NCI-H82 (cell line): ENCODE results near the gene TRDN.
"Not testable (repeated sequence)": the region's sequence is repeated elsewhere in the genome, so short reads cannot be mapped to it uniquely, and the experiment has no call there.

Source experiments
- DNase-seq: peaks from one replicate; lab custom pipeline; 2025; lab: John Stamatoyannopoulos, UW

Gene TRDN

DNA sequence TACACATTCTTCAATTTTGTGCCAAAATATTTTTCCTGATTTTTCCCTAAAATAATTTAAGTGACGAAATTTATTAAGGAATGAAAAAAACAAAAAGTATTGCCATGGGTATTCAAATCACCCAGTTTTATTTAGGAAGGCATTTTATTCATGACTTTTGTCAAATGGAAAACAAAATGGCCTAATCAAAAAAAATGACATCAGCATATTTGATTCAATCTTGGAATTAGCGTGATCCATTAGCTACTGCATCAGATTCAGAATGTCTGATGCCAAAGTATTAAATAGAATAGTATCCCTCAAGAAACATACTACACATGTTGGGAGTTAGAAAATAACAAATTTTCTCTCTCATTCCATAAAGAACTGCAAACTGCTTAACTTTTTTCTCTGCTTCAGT, 129.2 kb downstream of the TRDN start:
- DNase-seq = no peak

DNA sequence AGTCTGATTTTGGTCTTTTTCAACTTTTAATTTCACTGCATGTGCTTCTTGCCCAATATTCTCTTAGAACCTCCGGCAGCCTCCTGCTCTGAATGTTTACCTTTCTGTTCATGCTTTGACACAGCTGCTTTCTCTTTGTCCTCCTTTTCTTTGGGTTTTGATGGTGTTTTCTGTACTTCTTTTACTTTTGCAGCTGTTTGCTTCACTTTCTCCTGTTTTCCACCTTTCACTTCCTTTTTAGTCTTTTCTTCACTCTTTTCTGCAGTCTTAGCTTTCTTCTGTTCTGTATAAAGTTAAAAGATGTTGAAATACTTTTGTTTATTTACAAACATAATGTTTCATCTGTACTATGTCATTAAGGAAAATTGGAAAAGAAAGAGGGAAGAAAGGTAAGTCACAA, 133.1 kb downstream of the TRDN start:
- no peak for DNase-seq

DNA sequence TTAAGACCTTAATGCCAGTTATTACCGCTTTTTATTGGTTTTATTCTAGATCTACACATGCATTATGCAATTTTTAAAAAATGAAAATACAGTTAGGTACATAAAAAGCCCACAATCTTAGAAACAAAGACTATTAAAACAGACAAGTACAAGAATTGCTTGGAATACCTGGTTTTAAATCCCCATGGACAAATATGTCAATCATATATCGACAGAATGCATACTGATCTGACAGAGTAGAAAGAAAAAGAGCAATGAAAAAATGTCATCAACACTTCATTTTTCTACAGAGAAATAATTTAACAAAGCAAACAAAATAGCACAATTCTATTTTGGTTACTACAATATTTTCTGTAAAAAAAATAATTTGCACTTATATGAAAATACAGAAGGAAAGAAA, 139.7 kb downstream of the TRDN start:
- DNase-seq = no peak

DNA sequence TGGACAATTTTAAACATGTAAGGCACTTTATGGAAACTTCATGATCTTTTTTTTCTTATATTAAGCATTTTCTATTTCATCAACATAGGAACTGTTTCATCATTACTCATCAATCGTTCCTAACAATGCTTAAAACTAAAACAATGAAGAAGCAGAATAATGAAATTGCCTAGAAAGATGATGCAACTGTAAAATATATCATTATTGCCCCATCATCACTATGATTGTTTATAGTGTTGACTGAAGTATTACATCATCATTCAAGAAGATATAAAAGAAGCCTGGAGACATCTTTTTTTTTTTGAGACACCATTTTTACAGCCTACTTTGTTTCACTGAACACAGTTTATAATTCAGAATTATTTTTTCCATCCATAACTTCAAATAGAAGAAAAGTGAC, 147.2 kb downstream of the TRDN start:
- no peak for DNase-seq

DNA sequence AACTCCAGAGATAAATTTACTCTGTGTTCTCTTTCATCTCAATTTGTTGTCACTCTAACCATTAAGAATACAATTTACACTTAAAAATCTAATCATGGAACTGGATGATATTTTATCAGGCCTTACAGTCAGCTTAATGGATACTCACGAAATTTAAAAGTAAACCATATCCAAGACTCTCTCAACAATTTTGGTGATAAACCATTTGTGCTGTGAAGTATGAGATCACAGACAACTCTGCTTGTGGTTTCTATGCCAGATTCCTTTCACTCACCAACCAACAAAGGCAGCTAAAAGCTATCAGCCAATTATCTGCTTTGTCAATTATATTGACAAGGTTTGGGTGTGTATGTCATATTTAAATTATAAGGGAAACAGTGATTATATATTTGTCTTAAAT, 155.8 kb downstream of the TRDN start:
- DNase-seq = no peak

DNA sequence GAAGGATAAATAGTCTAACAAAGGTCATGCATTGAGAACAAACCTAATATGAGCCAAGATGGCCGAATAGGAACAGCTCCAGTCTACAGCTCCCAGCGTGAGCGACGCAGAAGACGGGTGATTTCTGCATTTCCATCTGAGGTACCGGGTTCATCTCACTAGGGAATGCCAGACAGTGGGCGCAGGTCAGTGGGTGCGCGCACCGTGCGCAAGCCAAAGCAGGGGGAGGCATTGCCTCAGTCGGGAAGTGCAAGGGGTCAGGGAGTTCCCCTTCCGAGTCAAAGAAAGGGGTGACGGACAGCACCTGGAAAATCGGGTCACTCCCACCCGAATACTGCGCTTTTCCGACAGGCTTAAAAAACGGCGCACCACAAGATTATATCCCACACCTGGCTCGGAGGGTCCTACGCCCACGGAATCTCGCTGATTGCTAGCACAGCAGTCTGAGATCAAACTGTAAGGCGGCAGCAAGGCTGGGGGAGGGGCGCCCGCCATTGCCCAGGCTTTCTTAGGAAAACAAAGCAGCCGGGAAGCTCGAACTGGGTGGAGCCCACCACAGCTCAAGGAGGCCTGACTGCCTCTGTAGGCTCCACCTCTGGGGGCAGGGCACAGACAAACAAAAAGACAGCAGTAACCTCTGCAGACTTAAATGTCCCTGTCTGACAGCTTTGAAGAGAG, 164.6 kb downstream of the TRDN start:
- not testable (repeated sequence) for DNase-seq

DNA sequence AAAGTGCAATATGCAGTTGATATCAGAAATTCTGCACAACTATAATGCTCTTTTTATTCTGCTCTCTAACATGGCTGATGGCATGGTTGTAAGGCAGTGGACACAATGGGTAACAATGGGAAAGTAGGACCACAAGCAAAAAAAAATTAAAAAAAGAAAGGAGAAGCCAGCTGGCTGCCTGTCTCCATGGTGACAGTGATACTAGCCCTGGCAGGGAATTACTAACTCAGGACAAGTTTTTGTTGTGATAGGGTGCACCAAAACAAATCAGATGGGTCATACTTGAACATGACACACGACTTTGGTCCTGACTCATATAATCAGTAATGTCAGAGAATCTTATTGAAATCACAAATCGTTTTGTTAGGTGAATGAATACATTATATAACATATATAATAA, 169.4 kb downstream of the TRDN start:
- DNase-seq = no peak

DNA sequence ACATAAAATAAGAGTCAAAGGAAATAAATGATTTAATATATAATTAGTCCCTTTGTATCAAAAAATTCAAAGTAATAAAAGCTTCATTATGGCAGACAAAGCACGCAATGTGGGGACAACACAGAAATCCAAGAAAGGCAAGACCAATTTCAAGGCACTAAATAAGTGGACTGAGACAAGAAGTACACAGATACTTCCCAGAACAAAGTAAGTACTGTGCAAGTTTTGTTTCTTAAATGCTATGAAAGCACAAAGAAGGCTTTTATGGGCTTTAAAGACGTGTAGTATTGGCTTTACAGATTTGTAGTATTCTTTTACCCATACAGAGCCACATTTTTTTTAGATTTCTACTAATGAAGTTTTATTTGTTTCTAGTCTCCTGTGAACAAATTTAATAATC, 174.6 kb downstream of the TRDN start:
- no peak for DNase-seq

DNA sequence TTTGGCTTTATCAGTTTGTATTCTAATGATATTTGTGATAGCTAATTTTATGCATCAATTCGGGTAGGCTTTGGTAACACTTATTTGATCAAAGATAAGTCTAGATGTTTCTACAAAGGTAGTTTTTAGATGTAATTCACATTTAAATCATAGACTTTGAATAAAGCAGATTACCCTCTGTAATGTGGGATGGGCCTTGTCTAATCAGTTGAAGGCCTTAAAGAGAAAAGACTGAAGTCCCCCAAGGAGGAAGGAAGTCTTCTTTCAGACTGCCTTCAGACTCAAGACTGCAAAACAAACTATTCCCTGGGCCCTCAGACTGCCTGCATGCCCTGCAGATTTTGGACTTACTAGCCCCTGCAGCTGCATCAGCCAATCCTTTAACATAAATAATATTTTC, 178.5 kb downstream of the TRDN start:
- DNase-seq = no peak

DNA sequence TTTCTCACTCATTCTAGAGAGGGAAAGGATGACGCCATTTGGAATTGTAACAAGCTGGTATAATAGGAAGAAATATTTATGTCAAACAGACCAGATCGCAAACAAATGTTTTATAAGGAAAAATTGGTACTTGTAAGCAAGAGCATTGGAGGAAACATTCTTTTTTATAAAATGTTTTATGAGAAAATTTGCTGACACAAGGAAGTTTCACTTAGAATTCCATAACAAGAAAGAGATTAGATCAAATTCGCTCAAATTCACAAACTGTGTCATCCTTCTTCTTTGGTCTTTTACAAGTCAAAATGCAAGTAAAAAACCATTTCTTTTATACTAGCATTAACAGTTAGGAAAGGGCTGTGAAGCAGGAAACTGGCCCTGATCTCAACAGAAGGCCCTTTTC, 179.9 kb downstream of the TRDN start:
- DNase-seq = no peak

DNA sequence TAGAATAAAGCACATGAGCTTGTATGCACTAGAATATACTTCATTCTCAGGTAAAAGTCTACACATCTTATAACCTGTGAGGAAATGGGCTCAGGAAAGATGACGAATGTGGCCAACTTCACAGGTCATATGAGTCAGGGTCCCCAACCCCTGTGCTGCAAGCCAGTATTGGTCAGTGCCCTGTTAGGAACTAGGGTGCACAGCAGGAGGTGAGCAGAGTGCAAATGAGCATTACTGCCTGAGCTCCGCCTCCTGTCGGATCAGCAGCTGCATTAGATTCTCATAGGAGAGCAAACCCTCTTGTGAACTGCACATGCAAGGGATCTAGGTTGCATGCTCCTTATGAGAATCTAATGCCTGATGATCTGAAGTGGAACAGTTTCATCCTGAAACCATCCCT, 182.3 kb downstream of the TRDN start:
- no peak for DNase-seq

DNA sequence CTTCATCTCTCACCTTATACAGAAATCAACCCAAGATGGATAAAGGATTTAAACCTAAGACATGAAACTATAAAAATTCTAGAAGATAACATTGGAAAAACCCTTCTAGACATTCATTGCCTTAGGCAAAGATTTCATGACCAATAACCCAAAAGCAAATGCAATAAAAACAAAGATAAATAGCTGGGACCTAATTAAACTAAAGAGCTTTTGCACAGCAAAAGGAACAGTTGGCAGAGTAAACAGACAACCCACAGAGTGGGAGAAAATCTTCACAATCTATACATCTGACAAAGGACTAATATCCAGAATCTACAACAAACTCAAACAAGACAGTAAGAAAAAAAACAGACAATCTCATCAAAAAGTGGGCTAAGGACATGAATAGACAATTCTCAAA, 183.7 kb downstream of the TRDN start:
- DNase-seq = not testable (repeated sequence)

DNA sequence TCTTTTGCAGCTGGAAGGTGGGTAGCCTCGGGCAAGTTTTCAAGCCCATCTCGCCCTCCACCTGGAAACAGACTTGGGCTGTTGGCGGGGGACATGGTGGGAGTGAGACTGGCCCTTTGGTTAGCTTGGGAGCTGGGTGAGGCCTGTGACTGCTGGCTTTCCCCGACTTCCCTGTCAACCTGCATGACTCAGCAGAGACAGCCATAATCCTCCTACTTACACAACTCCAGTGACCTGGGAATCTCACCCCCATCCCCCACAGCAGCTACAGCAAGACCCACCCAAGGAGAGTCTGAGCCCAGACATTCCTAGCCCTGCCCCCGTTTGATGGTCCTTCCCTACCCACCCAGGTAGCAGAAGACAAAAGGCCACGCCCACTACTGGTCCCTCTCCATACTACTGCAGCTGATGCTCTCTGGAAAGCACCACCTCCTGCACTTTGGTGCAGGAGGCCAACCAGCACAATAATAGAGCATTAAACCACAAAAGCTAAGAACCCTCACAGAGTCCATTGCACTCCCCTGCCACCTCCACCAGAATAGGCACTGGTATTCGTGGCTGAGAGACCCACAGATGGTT, 188.4 kb downstream of the TRDN start:
- DNase-seq = no peak

DNA sequence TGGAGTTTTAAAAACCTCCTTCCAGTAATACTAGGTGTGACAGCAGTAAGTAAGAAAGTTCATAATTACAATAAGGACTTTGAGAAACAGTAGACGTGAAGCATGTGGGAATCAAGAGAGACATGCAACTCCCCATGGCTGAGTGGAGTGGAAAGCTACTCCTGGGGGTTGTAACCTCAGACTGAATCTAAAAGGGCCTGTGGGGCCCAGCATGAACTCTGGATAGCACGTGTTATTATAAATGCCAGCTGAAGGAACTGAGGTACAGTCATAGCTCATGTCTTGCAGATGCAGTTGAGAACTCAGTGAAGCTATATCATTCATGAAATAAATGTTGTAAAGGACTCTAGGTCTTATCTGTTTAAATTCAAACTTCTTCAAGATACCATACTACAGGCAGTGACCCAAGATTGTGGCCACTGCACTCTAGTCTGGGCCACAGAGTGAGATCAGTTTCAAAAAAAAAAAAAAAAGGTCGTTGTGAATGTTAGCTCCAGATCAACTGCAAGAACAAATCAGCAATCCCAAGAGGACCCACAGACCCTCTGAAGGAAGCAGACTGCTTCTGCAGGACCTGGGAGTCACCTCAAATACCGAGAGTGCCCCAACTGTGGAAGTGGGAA, 189.3 kb downstream of the TRDN start:
- DNase-seq = no peak

DNA sequence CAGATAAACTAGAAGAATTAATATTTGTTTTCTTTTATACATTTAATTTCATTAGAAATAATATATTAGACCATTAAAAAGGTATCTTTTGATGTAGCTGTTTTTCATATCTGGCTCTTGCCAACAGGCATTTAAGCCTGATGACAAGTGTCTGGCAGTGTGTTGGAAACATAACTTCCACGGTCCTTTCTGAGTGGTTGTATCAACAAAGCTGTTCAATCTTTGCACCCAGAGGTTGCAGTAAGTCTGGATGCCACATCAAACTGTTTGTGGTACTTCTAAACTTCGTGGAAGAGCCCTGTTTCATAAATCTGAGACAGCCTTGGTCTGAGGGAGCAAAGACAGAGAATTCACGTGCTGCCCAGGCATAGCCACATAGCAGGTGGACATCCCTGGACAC, 197.4 kb downstream of the TRDN start:
- no peak for DNase-seq

DNA sequence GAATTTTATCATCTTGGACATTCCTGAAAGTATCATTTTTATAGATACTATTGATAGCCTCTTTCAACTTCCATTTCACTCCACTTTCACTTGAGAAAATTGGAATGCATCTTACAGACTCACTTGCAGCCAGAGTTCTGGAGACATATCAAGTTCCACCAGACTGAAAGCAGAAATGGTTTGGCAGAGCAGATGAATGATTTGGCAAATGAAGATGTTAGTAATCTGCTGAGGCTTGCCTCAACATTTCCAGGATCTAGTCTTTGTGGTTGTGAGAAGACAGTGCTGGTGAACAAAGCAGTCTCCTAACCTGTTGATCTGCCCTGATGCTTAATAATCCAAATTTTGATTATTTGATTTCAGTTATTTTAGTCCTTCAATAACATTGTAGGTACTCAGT, 202.6 kb downstream of the TRDN start:
- DNase-seq = no peak

DNA sequence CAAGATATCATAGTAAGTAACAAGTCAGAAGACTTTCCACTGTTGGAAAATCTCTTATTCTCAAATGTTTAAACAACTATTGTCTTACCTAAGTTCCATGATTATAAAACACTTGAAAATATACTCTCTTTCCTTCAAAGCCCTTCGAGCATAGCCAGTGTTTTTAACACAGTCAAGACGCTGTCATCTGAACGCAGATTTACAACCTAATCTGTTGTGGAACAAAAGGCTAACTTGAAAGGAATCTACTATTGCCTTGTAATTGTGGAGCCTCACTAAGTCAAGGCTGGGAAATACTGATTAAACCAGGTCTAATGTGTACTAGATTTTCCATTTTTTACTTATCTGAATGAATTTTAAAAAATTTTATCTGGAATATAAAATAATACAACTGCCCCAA, 205.8 kb downstream of the TRDN start:
- DNase-seq = no peak

DNA sequence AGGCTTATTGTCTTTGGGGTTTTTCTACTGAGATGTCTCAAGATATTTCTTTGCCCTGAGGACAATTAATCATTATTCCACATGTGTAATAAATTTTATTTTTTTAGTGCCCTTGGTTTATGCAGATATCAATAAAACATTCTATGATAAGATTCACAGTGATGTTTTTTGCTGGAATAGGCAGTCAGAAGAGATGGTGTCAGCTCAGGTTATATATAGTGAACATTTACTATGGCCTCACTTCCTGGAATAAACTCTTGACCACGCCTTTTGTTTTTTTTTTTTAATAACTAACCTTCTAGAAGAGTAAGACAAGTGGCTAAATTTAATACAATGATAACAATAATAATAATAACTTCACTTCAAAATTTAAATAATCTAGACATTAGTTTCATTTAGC, 209.7 kb downstream of the TRDN start:
- DNase-seq = no peak

DNA sequence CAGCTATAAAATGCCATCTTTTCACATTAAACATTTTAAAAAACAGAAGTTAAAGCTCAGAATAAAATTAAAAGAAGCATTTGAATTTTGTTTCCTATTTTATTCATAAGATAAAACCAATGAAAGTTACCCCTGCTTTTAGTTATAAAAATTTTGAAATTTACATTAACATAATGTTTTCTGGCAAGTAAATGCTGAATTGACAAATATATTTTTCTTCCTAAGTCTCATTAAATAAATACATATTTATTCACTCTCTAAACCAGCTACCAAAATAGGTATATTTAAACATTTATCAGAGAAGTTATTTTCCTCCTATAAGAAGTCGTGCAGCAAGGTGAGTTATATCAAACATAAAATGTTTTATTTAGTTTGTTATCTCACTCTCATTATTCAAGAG, 213.6 kb downstream of the TRDN start:
- DNase-seq = no peak

DNA sequence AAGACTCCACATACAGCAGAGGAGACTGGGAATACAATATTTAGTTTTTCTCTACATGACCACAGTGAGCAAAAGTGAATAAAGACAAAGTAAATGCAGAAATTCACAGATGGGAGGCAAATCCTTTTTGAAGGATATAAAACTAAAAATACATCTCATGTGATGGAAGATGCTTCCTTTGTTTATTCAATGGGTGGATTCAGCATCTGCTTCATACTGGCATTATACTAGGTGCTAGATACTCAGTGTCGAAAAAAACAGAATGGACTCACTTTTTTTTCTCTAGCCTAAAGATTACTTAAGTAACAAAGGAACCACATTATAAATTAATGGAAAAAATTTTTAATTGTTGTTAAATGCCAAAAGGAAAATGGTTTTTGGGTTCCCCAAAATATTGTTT, 216.2 kb downstream of the TRDN start:
- DNase-seq = no peak

DNA sequence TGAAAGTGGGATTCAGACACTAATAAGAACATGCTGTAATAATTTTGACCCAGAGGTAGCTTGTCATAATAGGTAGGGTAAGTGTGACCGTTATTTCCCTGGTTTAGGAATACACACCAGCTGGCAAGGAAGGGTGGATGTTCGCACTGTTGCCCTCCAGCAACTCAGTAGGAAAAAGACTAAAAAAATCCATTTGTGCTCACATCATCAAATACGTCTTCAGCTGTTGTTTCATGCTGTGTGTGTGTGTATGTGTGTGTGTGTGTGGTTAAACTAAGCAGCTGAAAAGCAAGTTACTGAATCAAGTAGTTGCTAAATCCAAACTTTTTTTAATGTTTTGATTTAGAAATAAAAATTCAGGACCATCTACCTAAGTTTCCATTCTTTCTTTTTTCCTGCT, 218.7 kb downstream of the TRDN start:
- DNase-seq = no peak

DNA sequence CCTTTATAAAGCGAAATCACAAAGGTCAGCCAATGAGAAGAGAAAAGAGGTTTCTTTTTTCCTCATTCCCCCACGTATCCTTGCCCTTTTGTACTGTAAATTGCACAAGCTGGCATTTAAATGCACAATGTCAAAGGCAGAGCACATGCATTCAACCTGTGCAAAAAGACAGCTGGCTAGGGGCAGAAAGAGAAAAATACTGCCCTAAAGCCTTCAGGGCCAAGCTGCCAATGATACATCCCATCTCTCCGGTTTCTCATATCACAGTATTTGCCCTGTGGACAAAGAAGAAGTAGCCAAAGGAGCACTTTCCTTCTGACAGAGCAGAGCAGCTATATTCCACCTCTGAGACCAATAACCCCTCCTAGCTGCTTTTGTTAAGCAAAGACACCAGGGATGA, 219.2 kb downstream of the TRDN start:
- DNase-seq = no peak

DNA sequence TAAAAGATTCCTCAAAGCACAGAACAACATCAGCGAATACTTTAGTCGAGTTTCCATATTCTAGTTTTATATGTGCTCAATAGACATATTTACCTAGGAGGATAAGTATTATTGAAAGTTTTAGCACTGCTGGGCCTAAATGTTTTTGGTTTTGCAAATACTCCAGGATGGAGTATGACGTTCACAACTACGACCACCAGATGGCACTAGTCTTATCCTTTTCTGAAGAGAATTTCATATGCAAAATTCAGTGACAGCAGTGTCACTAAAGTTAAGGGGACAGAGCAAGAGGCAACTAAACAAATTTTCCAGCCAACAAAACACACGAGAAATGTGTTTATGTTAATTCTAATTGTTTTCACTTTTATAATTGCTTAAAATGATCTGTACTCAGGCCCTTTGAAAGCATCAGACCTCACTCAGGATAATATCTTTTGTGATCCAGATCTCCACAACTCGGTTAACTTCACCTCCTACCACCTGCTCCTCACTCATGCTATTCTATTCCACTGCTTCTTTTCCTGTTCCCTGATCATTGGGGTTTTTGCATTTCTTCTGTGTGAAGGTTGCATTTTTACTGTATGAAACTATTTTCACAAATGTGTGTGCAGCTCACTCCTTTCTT, 220.8 kb downstream of the TRDN start:
- DNase-seq = peak; percentile 84

DNA sequence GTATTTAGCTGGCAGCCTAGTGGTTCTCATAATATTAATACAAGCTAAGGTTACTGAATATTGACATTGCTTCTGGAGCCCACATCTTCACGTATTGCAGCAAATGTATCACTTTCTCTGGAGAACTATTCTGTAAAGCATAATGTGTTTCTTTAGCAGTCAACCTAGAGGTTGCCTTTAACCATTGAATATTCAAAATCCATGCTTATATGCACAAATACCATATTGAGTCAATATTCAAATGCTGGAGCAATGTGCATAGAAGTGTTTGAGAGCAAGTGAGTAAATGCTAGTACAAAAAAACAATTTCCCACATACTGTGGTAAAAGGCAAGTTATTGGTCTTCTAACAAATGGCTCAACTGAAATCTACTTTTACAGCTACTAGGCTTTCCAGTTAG, 231.8 kb downstream of the TRDN start:
- DNase-seq = no peak
